ENCODE measurements around the gene ACTR6.
"Not testable (repeated sequence)": the region's sequence is repeated elsewhere in the genome, so short reads cannot be mapped to it uniquely, and the experiment has no call there.

ACTR6 gene

DNA sequence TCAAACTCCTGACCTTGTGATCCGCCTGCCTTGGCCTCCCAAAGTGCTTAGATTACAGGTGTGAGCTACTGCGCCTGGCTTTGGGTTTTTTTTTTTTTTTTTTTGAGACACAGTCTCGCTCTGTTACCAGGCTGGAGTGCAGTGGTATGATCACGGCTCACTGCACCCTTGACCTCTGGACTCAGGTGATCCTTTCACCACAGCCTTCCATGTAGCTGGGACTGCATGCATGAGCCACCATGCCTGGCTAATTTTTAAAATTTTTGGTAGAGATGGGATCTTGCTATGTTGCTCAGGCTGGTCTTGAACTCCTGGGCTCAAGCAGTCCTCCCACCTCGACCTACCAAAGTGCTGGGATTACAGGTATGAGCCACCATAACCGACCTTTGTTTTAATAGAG lies 21.6 kb downstream of the ACTR6 start:
- DNase-seq, result not testable (repeated sequence)

GRCh38 chr12:100225491-100225890 lies 24.9 kb downstream of the ACTR6 start:
- no peak for DNase-seq

- no peak for DNase-seq
Observed at GRCh38 chr12:100229036-100229635, 28.5 kb downstream of the ACTR6 start.

- DNase-seq, result peak; percentile 14
Observed at GRCh38 chr12:100229876-100230275, 29.3 kb downstream of the ACTR6 start.

DNA sequence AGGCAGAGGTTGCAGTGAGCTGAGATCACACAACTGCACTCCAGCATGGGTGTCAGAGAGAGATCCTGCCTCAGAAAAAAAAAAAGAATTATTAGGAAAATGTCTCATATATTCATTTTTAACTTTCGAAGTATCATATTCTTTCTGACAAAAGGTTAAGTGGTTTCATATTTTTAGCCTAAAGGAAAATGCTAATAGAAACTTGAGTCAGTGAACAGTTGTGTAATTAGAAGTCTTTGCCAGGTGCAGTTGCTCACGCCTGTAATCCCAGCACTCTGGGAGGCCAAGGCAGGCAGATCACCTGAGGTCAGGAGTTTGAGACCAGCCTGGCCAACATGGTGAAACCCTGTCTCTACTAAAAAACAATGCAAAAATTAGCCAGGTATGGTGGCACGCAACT lies 31.3 kb downstream of the ACTR6 start:
- not testable (repeated sequence) for DNase-seq

DNA sequence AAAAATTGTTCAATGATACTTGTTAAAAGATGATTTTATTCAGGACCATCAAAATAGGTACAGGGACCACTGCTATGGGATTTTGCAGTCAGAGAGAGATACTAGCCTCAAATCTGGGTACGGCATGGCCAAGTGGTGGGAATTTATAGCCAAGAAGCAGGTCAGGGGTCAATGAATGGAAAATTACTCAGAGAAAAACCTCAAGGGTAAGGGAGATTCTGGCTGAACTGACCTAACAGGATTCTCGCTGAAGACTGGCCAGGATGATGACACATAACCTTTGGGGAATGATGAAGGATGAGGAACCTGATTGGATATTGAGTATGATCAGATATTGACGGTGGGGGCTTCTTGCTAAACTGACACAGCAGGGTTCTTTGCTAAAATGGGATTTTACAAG lies 33.6 kb downstream of the ACTR6 start:
- peak; percentile 11 for DNase-seq

DNA sequence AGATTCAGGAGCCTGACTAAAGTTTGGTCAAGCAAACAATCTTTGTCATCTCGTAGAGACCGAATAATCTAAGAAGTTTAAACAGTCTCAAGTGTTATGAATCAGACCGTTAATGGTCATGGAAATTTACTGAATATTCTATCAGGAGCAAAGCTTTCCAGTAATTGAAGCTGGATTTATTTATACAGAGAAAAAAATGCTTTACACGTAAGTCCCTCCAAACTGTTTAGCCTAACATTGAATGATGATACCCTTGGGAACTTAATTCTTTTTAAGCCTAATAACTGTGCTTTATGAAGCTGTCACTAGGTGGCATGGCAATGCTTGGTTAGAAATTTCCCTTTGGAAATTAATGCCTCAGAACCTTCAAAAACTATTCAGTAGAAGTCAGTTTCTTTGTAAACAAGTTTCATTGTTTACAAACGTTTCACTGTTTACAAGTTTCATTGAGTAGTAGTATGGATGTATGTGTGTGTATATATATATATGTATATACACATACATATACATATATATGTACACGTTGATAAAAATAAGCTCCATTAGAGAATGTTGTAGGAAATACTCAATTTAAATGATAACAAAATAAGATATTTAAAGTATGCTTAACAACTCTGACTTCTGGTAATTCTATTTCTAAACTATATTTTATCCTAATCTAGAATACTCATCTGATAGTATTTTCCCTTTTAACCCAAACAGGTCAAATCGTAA lies 34.1 kb downstream of the ACTR6 start:
- peak; percentile 54 for DNase-seq

DNA sequence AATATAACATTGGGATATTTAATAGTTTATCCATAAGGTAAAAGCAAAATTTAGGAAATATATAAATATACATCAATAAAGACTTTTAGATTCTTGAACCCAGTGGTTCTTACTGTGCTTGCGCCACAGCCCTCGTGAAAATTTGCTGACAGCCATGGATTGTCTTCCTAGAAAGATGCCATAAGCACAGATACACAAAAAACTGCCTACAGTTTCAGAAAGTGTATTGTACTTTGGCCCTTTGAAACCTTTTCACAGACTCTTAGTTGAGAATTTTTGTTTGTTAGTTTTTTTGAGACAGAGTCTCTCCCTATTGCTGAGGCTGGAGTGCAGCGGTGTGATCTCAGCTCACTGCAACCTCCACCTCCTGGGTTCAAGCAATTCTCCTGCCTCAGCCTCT lies 38.2 kb downstream of the ACTR6 start:
- DNase-seq, result no peak

- DNase-seq, result no peak
Observed at GRCh38 chr12:100239589-100239988, 39.0 kb downstream of the ACTR6 start.

DNA sequence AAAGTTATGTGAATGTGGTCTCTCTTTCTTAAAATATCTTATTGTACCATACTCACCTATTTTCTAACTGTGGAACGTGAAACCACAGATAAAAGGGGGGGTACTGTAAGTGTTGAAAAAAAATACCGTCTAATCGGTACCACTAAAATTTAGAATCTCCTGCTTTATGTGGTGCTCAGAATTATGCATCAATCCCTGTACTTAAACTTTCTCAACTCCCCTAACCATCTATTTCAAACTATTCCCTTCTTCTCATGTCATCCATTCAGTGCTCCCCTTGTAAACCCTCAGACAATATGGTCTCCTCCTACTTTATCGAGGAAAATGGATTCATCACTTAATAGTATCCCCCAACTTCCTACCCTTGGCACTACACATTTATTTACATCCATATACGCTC lies 42.5 kb downstream of the ACTR6 start:
- DNase-seq, result no peak

DNA sequence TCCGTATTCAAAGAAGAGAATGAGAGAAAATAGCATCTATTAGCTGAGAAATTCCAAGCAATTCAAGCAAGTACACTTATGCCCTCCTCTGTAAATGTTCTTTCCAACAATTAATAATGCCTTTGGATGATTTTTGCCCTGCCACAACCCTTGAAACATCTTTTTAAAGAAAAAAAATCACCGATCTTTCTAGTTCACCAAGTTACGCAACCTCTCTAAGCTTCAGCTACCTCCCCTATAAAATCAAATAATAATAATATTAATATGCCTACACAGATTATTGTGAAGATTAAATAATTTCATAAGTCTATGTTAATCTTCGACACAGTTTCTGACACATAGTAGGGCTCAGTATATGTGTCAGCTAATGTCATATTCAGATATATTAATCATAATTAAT lies 47.1 kb downstream of the ACTR6 start:
- no peak for DNase-seq

GRCh38 chr12:100248886-100249285 lies 48.3 kb downstream of the ACTR6 start:
- no peak for DNase-seq

DNA sequence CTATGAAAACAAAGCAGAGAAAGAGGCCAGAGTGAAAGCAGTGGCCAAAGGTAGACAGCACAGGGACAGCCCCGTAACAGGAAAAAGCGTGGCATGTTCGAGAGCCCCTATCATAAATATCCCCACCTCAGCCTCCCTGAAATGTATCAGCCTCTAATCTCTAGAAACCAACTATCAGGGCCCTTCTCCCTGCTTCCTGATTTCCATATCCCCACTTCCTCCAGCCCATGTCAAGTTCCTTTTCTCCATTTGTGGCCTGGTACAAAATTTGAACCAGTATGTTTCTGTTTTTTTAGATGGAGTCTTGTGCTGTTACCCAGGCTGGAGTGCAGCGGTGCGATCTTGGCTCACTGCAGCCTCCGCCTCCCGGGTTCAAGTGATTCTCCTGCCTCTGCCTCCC lies 49.3 kb downstream of the ACTR6 start:
- no peak for DNase-seq

GRCh38 chr12:100251917-100252316 lies 51.3 kb downstream of the ACTR6 start:
- no peak for DNase-seq

DNA sequence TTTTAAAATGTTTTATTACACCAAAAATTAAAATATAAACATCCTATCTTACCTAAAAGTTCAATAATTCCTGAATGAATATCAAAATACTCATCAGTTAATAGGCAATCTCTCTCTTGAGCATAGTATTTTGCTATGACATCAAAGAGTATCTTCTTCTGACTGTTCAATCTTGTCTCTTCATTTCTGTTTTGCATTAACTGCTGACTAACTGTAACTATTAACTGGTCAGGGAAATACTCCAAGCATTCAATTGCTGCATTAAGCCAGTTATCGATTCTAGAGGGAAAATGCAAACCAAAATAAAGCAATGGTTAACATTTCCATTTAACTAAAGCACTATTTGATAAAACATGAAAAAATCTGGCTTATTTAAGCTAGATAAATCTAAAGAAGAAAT lies 52.8 kb downstream of the ACTR6 start:
- no peak for DNase-seq

DNA sequence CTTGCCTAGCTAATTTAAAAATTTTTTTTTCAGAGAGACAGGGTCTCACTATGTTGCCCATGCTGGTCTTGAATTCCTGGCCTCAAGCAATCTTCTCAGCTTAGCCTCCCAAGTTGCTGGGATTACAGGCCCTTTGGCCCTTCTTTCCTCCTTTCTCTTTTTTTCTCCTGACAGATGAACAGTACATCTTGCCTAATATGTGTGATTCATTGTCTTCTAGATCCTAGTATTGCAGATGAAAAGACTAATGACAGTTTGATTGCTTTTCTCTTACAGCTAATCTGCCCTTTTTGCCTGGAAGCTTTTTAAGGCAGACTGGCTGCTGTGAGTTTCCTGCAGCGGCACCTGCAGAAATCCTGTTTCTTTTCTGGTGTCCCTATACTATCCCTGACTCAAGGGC lies 54.3 kb downstream of the ACTR6 start:
- no peak for DNase-seq

DNA sequence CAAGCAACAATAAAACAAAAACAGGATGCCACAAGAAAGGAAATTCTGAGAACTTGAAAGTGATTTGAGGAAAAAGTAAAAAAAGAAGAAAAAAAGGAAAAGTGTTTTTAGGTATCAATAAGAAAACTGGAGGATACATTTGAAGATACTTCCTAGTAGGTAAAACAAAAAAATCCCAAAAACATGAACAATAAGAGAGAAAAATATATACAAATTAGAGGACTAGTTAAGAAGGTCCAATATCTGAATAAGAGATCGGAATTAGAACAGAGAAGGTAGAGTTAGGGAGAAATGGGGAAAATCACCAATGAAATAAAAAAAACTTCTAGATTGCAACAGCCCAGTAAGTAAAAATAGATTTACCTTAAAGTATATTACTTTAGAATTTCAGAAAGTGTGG lies 57.5 kb downstream of the ACTR6 start:
- no peak for DNase-seq

- no peak for DNase-seq
Observed at GRCh38 chr12:100263131-100263530, 62.5 kb downstream of the ACTR6 start.

DNA sequence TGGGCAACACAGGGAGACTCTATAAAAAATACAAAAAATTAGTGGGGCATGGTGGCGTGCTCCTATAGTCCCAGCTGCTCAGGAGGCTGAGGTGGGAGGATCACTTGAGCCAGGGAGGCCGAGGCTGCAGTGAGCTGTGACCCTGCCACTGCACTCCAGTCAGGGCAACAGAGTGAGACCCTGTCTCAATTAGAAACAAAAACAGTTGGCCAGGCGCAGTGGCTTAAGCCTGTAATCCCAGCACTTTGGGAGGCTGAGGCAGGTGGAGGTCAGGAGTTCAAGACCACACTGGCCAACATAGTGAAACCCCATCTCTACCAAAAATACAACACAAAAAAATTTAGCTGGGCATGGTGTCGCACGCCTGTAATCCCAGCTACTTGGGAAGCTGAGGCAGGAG lies 64.5 kb downstream of the ACTR6 start:
- DNase-seq, result not testable (repeated sequence)

DNA sequence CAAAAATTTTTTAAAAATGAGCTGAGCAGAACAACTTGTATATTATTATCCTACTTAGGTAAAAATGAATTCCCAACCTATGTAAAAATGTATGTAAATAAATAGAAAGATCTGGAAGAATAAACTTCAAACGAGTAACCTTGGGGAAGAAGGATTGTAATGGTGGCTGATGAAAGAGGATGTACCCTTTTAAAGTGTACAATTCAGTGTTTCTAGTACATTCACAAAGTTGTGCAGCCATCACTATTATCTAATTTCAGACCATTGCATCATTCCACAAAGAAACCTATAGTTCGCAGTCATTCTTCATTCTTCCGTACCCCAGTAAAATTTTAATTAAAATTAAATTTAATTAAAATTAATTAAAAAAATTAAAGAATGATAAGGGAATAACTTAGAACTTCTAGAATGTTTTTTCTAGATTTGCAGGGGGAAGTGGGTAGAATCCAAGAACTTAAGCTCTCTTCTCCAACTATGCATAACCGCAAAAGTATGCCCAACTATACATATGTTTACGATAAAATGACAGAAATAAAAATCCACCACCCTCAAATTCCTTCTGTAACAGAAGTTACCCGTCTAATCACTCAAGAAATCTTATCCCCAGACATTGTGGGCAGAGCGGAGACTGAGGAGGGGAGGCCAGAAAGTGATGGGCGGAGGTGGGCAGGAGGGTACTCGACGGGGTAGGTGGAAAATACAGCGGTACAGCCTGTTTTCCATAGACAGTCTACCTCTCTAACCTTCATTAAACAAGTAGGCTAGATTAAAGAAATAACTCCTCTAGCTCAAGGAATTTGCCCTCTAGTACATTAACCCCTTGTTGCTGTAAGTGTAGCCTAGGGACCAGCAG lies 65.3 kb downstream of the ACTR6 start:
- DNase-seq, result no peak

DNA sequence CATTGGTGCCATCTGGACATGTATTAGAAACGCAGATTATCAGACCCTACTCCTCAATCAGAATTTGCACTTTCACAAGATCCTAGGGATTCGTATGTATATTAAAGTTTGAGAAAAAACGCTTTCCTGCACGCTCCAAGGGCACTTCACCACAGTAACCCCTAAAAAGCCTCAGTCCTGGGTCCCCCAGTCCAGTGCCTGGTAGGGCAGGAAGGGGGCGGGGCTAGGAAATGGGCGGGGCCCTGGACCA lies 65.9 kb downstream of the ACTR6 start:
- no peak for DNase-seq

GRCh38 chr12:100266835-100267602 lies 66.4 kb downstream of the ACTR6 start, which contains the start of the genes DEPDC4 and SCYL2:
Gene DEPDC4 (minus strand): TSS chr12:100267079. CDS start chr12:100267076, 3 bp downstream.
Gene SCYL2 (plus strand): TSS chr12:100267177. CDS start chr12:100282971, 15,794 bp downstream.
- peak; percentile 99 for DNase-seq

DNA sequence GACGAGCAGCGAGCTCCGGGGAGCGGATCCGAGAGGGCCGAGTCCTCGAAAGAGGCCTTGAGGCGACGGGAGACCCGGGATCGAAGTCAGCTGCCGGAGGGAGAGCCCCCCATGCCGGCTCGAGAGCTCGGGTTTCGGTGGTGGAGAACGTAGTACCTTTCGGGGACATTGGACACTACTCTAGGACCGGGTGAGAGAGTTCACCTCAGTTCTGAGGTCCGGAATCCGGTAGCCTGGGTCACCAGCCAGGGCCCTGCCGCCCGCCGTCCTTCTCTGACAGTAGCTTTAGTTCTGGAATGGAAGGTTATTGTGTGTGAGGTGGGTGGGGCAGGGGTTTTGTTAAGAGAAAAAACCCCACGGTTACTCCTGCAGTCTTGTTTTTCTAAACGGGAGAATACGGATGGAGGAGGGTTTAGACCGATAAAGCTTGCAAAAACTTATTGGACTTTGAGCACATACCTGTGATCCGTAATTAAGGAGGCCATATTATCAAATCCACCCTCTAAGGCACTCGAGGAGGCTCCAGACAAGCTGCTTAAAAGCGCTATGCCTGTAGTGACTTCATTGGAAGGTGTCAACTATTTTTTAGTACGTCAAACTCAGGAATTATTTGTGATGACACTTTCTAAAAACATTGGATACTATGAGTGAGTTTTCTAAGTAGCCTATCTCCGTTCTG lies 67.1 kb downstream of the ACTR6 start:
- no peak for DNase-seq
